Measurements from ENCODE around the gene ADARB2. TPM values are rescaled to one million over a fixed set of nuclear protein-coding genes. Genes with fewer than 3 reads are reported as not detected.

The ADARB2 gene
- total and polyA plus RNA-seq, 2 experiments from 2014 or later: 2.0 to 5.0 TPM

- Histone ChIP-seq H3K27ac (ENCODE audit: low read depth) (no peak overlapping the region), H3K27me3 (ENCODE audit: insufficient read depth) (no peaks in the 10 kb centered on the region), H3F3A (replicated peaks; ENCODE audit: low read depth) (no peaks in the 10 kb centered on the region), H3K4me3 (no peak overlapping the region), H4K20me1 (replicated peaks; ENCODE audit: insufficient read depth) (no peaks in the 10 kb centered on the region), H3K4me1 (ENCODE audit: insufficient read depth) (no peaks in the 10 kb centered on the region), H3K9me2 (ENCODE audit: insufficient read depth) (no peaks in the 10 kb centered on the region), H3K79me2 (replicated peaks; ENCODE audit: insufficient read depth) (no peaks in the 10 kb centered on the region), H2AFZ (no peak overlapping the region), H3K4me2 (no peak overlapping the region), H3K36me3 (ENCODE audit: insufficient read depth) (no peaks in the 10 kb centered on the region)
- peaks cover 17% of the 10 kb centered on the region for H3K4me1 Mint-ChIP-seq
- H3K27ac Mint-ChIP-seq: no peak overlapping the region
- DNase-seq (ENCODE audit: low spot score) (no peak), ATAC-seq (no peak)
- no peak overlapping the region for H3K4me3 Mint-ChIP-seq
- no peak for TF ChIP-seq EZH2 (IDR thresholded peaks at IDR 0.05; ENCODE audit: low read depth, unreplicated experiment)
- no peak for TF ChIP-seq CREB1 (CRISPR knock-in tag; IDR thresholded peaks at IDR 0.05; ENCODE audit: low read depth)
- TF ChIP-seq ETS1 (IDR thresholded peaks at IDR 0.05): no peak
- no peak for TF ChIP-seq EZH2phosphoT487 (IDR thresholded peaks at IDR 0.05; ENCODE audit: unreplicated experiment)
- no peaks in the 10 kb centered on the region for H3K9me3 Mint-ChIP-seq
- H3K36me3 Mint-ChIP-seq (ENCODE audit: low read depth): no peaks in the 10 kb centered on the region
- peaks cover 7% of the 10 kb centered on the region for H3K27me3 Mint-ChIP-seq (ENCODE audit: insufficient read depth, low read depth, poor library complexity)
Observed at GRCh38 chr10:1402016-1402770, 335.1 kb downstream of the ADARB2 start.

GRCh38 chr10:1401071-1401965 is 336.0 kb downstream of the ADARB2 start:
- no peak for DNase-seq (ENCODE audit: low spot score)
- no peak for TF ChIP-seq ZNF462 (CRISPR knock-in tag; IDR thresholded peaks at IDR 0.05)
- no peak for TF ChIP-seq EZH2phosphoT487 (IDR thresholded peaks at IDR 0.05; ENCODE audit: unreplicated experiment)
- TF ChIP-seq CREB1 (CRISPR knock-in tag; IDR thresholded peaks at IDR 0.05; ENCODE audit: low read depth): no peak
- TF ChIP-seq ZNF331 (CRISPR knock-in tag; IDR thresholded peaks at IDR 0.05; ENCODE audit: low read depth): no peak
- TF ChIP-seq EZH2 (IDR thresholded peaks at IDR 0.05; ENCODE audit: low read depth, unreplicated experiment): no peak
- no peak for TF ChIP-seq STAT1 (IDR thresholded peaks at IDR 0.05; ENCODE audit: unreplicated experiment)

More at GRCh38 chr10:1401071-1401965, 336.0 kb downstream of the ADARB2 start:
- Histone ChIP-seq H3K4me3 (no peak overlapping the region), H3K27me3 (ENCODE audit: insufficient read depth) (no peaks in the 10 kb centered on the region), H3K79me2 (replicated peaks; ENCODE audit: insufficient read depth) (no peaks in the 10 kb centered on the region), H3F3A (replicated peaks; ENCODE audit: low read depth) (no peaks in the 10 kb centered on the region), H3K4me1 (ENCODE audit: insufficient read depth) (no peaks in the 10 kb centered on the region), H3K36me3 (ENCODE audit: insufficient read depth) (no peaks in the 10 kb centered on the region), H2AFZ (no peak overlapping the region), H3K27ac (ENCODE audit: low read depth) (no peak overlapping the region), H3K9me2 (ENCODE audit: insufficient read depth) (no peaks in the 10 kb centered on the region), H3K4me2 (no peak overlapping the region), H4K20me1 (replicated peaks; ENCODE audit: insufficient read depth) (no peaks in the 10 kb centered on the region)
- no peak overlapping the region for H3K27ac Mint-ChIP-seq
- no peak overlapping the region for H3K4me3 Mint-ChIP-seq
- H3K27me3 Mint-ChIP-seq (ENCODE audit: insufficient read depth, low read depth, poor library complexity): peaks cover 6% of the 10 kb centered on the region
- H3K36me3 Mint-ChIP-seq (ENCODE audit: low read depth): no peaks in the 10 kb centered on the region
- no peak for ATAC-seq
- H3K4me1 Mint-ChIP-seq: peaks cover 14% of the 10 kb centered on the region
- no peaks in the 10 kb centered on the region for H3K9me3 Mint-ChIP-seq
